Bronchial epithelial cell (primary cell): ENCODE measurements around the gene FARP2. TPM values are rescaled to one million over a fixed set of nuclear protein-coding genes. Genes with fewer than 3 reads are reported as not detected.
"Not testable (repeated sequence)": the region's sequence is repeated elsewhere in the genome, so short reads cannot be mapped to it uniquely, and the experiment has no call there.

Experiments used
- DNase-seq: peaks from one replicate; pipeline ENCODE4 v3.0.0-alpha.2; 2010; ENCODE audit warnings: low read depth
- FAIRE-seq: peaks from 2 replicates; lab custom pipeline; 2011; peaks lifted over from hg19 to GRCh38; lab: Jason Lieb, UNC
- H3K27me3 ChIP-seq: 2 replicates; pipeline ENCODE4 v1.5.1; 2011; ENCODE audit warnings: low read length; ENCODE audit not compliant: control insufficient read depth, insufficient read depth
- H3K36me3 ChIP-seq: 2 replicates; pipeline ENCODE4 v1.5.1; 2011; ENCODE audit warnings: low read length; ENCODE audit not compliant: control insufficient read depth, insufficient read depth
- H3K4me3 ChIP-seq: 2 replicates; pipeline ENCODE4 v1.5.1; 2011; ENCODE audit warnings: mild to moderate bottlenecking, low read depth, low read length, control low read depth
- total RNA-seq: library from RNA; depleted of rRNA; stranded (reverse); fragments of >200 nt; gene quantifications from 2 replicates; pipeline ENCODE4 v1.2.1, GENCODE V29; 2014
- TF ChIP-seq, protein P1 (sequence below): IDR thresholded peaks from 2 replicates; pipeline ENCODE4 v1.5.1; 2011; ENCODE audit warnings: mild to moderate bottlenecking, moderate library complexity, low read length, control low read depth, inconsistent platforms; ENCODE audit not compliant: insufficient read depth, severe bottlenecking

The FARP2 gene
- total RNA-seq, 1 donor from 2014 or later: 25.0 TPM

DNA sequence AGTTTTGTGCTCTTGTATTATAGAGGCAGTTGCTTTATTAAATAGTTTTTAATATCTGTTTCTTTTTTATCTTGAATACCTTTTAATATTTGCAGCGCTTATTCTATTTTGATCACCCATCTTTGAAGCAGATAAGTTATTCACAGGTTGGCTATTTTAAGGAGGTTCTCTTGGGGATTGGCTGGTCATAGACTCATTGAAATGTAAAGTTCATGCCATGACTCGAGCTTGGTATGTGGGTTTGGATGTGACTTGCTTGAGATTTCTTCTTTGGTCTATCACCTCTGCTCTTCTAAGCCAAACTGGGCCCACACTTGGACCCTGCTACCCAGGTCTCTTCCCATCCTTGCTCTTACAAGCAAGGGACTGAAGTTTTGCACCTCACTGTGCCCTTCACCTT, 33.6 kb downstream of the FARP2 start:
- no peak for FAIRE-seq
- peaks cover 3% of the 10 kb centered on the region for H3K36me3 ChIP-seq
- no peaks in the 10 kb centered on the region for H3K27me3 ChIP-seq
- no peak overlapping the region for H3K4me3 ChIP-seq
- peak; percentile 58 for DNase-seq
- TF ChIP-seq, protein P1, sequence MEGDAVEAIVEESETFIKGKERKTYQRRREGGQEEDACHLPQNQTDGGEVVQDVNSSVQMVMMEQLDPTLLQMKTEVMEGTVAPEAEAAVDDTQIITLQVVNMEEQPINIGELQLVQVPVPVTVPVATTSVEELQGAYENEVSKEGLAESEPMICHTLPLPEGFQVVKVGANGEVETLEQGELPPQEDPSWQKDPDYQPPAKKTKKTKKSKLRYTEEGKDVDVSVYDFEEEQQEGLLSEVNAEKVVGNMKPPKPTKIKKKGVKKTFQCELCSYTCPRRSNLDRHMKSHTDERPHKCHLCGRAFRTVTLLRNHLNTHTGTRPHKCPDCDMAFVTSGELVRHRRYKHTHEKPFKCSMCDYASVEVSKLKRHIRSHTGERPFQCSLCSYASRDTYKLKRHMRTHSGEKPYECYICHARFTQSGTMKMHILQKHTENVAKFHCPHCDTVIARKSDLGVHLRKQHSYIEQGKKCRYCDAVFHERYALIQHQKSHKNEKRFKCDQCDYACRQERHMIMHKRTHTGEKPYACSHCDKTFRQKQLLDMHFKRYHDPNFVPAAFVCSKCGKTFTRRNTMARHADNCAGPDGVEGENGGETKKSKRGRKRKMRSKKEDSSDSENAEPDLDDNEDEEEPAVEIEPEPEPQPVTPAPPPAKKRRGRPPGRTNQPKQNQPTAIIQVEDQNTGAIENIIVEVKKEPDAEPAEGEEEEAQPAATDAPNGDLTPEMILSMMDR: no peak

DNA sequence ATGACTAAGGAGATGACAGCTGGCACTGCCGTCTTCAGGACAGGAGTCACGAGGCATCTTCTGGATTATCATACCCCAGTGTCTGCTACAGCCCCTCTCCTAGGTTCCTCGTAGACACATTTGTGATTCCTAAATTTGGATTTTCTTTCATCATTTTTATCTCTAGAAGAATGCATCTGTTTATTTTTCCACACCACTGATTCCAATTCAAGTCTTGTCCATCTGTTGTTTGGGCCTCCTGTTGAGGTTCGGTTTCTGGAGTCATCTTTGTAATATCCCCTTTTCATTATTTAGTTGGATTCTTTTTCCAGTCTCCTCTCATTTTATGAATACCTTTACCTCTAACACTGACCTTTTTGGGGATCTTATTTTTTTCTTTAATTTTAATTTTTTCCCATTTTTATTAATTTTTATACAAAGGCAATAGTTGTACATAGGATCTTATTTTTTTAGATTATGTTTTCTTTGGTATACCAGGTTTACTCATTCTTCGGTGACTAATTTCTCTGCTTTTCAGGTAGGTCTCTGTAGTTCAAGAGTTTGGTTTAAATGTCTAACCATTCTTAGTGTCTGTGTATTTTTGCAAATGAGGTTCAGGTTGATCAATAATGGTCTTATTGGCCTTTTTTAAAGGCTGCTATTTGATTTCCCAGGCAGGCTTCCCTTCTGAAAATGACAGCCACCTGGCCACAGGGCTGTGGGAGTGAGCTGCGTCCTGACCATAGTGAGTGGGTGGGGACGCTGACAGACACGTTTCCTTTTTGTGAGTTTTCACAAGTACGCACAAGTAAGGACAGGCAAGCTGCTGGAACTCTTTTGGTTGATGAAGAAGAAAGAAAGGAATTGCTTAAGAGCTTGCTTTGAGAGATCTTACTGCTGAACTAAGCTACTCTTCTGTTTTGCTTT, 34.5 kb downstream of the FARP2 start:
- TF ChIP-seq, protein P1: no peak
- DNase-seq (peak; percentile 97), FAIRE-seq (peak; percentile 76)
- Histone ChIP-seq H3K4me3 (no peak overlapping the region), H3K27me3 (no peaks in the 10 kb centered on the region), H3K36me3 (peaks cover 5% of the 10 kb centered on the region)

DNA sequence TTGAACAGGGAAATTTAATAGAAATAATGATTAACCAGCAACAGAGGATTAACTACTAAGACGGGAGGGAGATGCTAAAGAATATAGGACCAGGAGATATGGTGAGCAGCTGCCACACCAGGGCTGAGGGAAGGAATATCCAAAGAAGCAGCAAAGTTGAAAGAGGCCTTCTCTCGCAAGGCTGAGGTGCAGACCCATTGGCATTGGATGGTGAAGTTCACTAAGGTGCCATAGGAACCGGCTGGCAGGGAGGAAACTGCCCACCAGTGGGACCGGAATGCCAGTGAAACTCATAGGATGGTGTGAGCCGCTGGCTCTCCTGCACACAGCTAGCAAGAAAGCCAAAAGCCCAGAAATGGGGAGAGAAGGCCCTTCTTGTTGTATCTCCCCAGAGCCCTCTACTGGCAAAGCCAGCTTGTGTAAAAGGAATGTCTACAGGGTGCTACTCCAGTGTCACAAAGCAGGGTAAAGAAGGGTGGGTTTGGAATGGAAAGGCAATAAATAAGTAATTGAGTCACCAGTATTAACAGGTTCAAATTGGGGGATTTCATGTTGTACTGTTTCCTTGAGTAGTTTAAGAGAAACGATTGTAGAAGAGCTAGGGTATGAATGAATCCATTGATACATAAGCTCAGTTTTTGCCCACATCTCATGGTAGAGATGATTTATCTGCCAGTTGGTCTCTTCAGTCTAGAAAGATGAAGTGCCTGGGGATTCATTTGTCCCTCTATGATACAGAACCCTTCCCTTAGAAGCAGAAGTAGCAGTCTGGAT, 36.0 kb downstream of the FARP2 start:
- DNase-seq (peak; percentile 31), FAIRE-seq (no peak)
- H3K36me3 ChIP-seq: peaks cover 3% of the 10 kb centered on the region
- H3K4me3 ChIP-seq: no peak overlapping the region
- TF ChIP-seq, protein P1: peak; percentile 46
- H3K27me3 ChIP-seq: no peaks in the 10 kb centered on the region

DNA sequence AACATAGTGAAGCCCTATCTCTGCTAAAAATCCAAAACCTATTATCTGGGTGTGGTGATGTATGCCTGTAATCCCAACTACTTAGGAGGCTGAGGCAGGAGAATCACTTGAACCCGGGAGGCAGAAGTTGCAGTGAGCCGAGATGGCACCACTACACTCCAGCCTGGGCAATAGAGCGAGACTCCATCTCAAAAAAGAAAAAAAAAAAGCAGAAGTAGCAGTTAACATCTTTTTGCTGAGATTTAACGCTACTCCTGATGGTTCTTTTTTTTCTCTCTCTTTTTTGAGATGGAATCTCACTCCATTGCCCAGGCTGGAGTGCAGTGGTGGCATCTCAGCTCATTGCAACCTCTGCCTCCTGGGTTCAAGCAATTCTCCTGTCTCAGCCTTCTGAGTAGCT, 36.7 kb downstream of the FARP2 start:
- not testable (repeated sequence) for H3K4me3 ChIP-seq, FAIRE-seq, H3K27me3 ChIP-seq, DNase-seq, H3K36me3 ChIP-seq

DNA sequence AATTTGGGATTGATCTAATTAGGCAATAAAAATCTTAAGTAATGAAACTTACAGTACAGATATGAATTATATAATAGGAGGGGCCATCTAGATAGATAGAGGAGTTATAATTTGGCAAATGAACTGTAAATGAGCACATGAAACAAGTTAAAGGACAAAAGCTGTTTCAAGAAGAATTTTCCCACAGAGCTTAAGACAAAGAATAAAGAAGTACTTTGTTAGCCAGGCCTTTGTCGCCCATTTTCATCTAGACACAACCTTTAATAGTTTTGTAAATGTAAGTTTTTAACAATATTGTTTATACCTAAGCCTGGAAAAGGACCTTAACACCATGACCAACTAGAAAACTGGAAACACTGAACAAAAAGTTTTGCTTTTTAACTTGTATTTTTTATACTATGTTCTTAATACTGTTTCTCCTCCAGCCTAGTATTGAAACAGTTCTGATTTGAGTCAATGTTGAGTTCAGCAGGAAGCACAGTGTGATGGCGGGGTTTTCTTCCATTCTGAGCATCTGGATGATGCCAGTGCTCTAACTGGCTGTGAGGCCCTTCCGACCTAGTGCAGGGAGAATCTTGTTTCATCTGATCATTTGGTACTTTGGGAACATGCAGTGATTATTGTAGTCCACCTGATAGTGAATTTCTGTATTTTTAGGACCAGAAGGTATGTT, 37.6 kb downstream of the FARP2 start:
- TF ChIP-seq, protein P1: no peak

DNA sequence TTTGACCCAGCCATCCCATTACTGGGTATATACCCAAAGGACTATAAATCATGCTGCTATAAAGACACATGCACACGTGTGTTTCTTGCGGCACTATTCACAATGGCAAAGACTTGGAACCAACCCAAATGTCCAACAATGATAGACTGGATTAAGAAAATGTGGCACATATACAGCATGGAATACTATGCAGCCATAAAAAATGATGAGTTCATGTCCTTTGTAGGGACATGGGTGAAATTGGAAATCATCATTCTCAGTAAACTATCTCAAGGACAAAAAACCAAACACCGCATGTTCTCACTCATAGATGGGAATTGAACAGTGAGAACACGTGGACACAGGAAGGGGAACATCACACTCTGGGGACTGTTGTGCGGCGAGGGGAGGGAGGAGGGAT, 40.7 kb downstream of the FARP2 start:
- not testable (repeated sequence) for H3K36me3 ChIP-seq, H3K4me3 ChIP-seq, DNase-seq, FAIRE-seq, H3K27me3 ChIP-seq

More for the DNA sequence above, 37.6 kb downstream of the FARP2 start:
- H3K27me3 ChIP-seq: no peaks in the 10 kb centered on the region
- H3K36me3 ChIP-seq: peaks cover 3% of the 10 kb centered on the region
- H3K4me3 ChIP-seq: no peak overlapping the region
- FAIRE-seq (no peak), DNase-seq (no peak)
